GM18861 (cell line): Measurements from ENCODE around the gene EIF3F.

Experiments
- ATAC-seq: cut with Tn5 transposase; IDR thresholded peaks from one replicate; pipeline ENCODE4 v1.9.1; 2021; ENCODE audit not compliant: unreplicated experiment

Gene EIF3F

GRCh38 chr11:8021920-8022319, 34.8 kb downstream of the EIF3F start:
- no peak for ATAC-seq

- ATAC-seq, result no peak
These were observed 35.7 kb downstream of the EIF3F start for GRCh38 chr11:8022876-8023275.

GRCh38 chr11:8023831-8024555, 36.9 kb downstream of the EIF3F start:
- no peak for ATAC-seq

- ATAC-seq, result no peak
These were observed 38.0 kb downstream of the EIF3F start for GRCh38 chr11:8025123-8025522.

- ATAC-seq, result no peak
These were observed 38.7 kb downstream of the EIF3F start for GRCh38 chr11:8025816-8026215.

GRCh38 chr11:8026982-8027381, 39.8 kb downstream of the EIF3F start:
- ATAC-seq, result no peak

- no peak for ATAC-seq
These were observed 41.6 kb downstream of the EIF3F start for GRCh38 chr11:8028766-8029165.

GRCh38 chr11:8030526-8031247, 43.5 kb downstream of the EIF3F start:
- ATAC-seq, result no peak

- ATAC-seq, result no peak
These were observed 44.3 kb downstream of the EIF3F start for GRCh38 chr11:8031248-8032115.

GRCh38 chr11:8032122-8032521, 45.0 kb downstream of the EIF3F start:
- no peak for ATAC-seq

- no peak for ATAC-seq
These were observed 45.6 kb downstream of the EIF3F start for GRCh38 chr11:8032576-8033304.

GRCh38 chr11:8033305-8034105, 46.4 kb downstream of the EIF3F start:
- no peak for ATAC-seq

GRCh38 chr11:8034106-8034585, 47.0 kb downstream of the EIF3F start:
- ATAC-seq, result no peak

- no peak for ATAC-seq
These were observed 47.6 kb downstream of the EIF3F start for GRCh38 chr11:8034604-8035190.

- ATAC-seq, result no peak
These were observed 48.2 kb downstream of the EIF3F start for GRCh38 chr11:8035200-8035855.

- ATAC-seq, result no peak
These were observed 49.1 kb downstream of the EIF3F start for GRCh38 chr11:8036002-8036802.

GRCh38 chr11:8036986-8037385, 49.8 kb downstream of the EIF3F start:
- no peak for ATAC-seq

- ATAC-seq, result no peak
These were observed 51.3 kb downstream of the EIF3F start for GRCh38 chr11:8038393-8038792.
